HG03378 (cell line): ENCODE measurements around the gene GAB4.
"Not testable (repeated sequence)": the region's sequence is repeated elsewhere in the genome, so short reads cannot be mapped to it uniquely, and the experiment has no call there.

ENCODE experiments used
- ATAC-seq: cut with Tn5 transposase; IDR thresholded peaks from one replicate; pipeline ENCODE4 v1.9.1; 2021; ENCODE audit warnings: mild to moderate bottlenecking, moderate library complexity; ENCODE audit not compliant: unreplicated experiment

Gene GAB4

GRCh38 chr22:16959345-16959930 lies 48.6 kb downstream of the GAB4 start:
- no peak for ATAC-seq

- no peak for ATAC-seq
Observed at GRCh38 chr22:16958475-16958874, 49.5 kb downstream of the GAB4 start.

- no peak for ATAC-seq
Observed at GRCh38 chr22:16957781-16958180, 50.2 kb downstream of the GAB4 start.

GRCh38 chr22:16956290-16956689 lies 51.7 kb downstream of the GAB4 start:
- ATAC-seq: no peak

- no peak for ATAC-seq
Observed at GRCh38 chr22:16955678-16956210, 52.3 kb downstream of the GAB4 start.

GRCh38 chr22:16955081-16955480 lies 52.9 kb downstream of the GAB4 start:
- ATAC-seq: no peak

GRCh38 chr22:16954060-16954403 lies 54.0 kb downstream of the GAB4 start:
- no peak for ATAC-seq

GRCh38 chr22:16953206-16954059 lies 54.6 kb downstream of the GAB4 start:
- ATAC-seq: no peak

GRCh38 chr22:16949561-16949960 lies 58.5 kb downstream of the GAB4 start:
- peak; percentile 65 for ATAC-seq

- ATAC-seq: no peak
Observed at GRCh38 chr22:16937811-16938210, 70.2 kb downstream of the GAB4 start.

GRCh38 chr22:16937209-16937608 lies 70.8 kb downstream of the GAB4 start:
- not testable (repeated sequence) for ATAC-seq

- no peak for ATAC-seq
Observed at GRCh38 chr22:16936625-16937024, 71.4 kb downstream of the GAB4 start.

- ATAC-seq: no peak
Observed at GRCh38 chr22:16935209-16935608, 72.8 kb downstream of the GAB4 start.

GRCh38 chr22:16933291-16934282 lies 74.4 kb downstream of the GAB4 start:
- ATAC-seq: no peak

- ATAC-seq: no peak
Observed at GRCh38 chr22:16932577-16932976, 75.4 kb downstream of the GAB4 start.

GRCh38 chr22:16925407-16925966 lies 82.5 kb downstream of the GAB4 start:
- no peak for ATAC-seq

GRCh38 chr22:16922706-16923105 lies 85.3 kb downstream of the GAB4 start:
- no peak for ATAC-seq

GRCh38 chr22:16922076-16922475 lies 85.9 kb downstream of the GAB4 start:
- no peak for ATAC-seq

GRCh38 chr22:16917144-16918003 lies 90.6 kb downstream of the GAB4 start:
- peak; percentile 62 for ATAC-seq

GRCh38 chr22:16915701-16916100 lies 92.3 kb downstream of the GAB4 start:
- ATAC-seq: no peak
